ENCODE measurements around the gene SLC28A3. TPM values are rescaled to one million over a fixed set of nuclear protein-coding genes. Genes with fewer than 3 reads are reported as not detected.
A peak's percentile ranks its signal among the peaks of the same experiment; 100 is the strongest.

Gene SLC28A3
- total RNA-seq, 1 donor from 2014 or later = 0.53 TPM

GRCh38 chr9:84305497-84306131 is 34.9 kb downstream of the SLC28A3 start:
- Histone ChIP-seq H3K36me3 (ENCODE audit: control insufficient read depth, insufficient read depth, low read length) (no peaks in the 10 kb centered on the region), H3K4me3 (ENCODE audit: low read depth, low read length) (no peak overlapping the region), H3K27me3 (ENCODE audit: control insufficient read depth, insufficient read depth, low read length) (no peaks in the 10 kb centered on the region)
- DNase-seq (ENCODE audit: low read depth) = no peak
- FAIRE-seq = no peak
- TF ChIP-seq CTCF (IDR thresholded peaks at IDR 0.05; ENCODE audit: insufficient read depth, low read length, severe bottlenecking) = no peak

- DNase-seq (ENCODE audit: low read depth) (no peak), FAIRE-seq (no peak)
- H3K4me3 ChIP-seq (ENCODE audit: low read depth, low read length) = no peak overlapping the region
- H3K36me3 ChIP-seq (ENCODE audit: control insufficient read depth, insufficient read depth, low read length) = no peaks in the 10 kb centered on the region
- H3K27me3 ChIP-seq (ENCODE audit: control insufficient read depth, insufficient read depth, low read length) = no peaks in the 10 kb centered on the region
- no peak for TF ChIP-seq CTCF (IDR thresholded peaks at IDR 0.05; ENCODE audit: insufficient read depth, low read length, severe bottlenecking)
These were observed 36.4 kb downstream of the SLC28A3 start for GRCh38 chr9:84304166-84304565.

GRCh38 chr9:84303061-84303460 is 37.5 kb downstream of the SLC28A3 start:
- no peak for TF ChIP-seq CTCF (IDR thresholded peaks at IDR 0.05; ENCODE audit: insufficient read depth, low read length, severe bottlenecking)
- DNase-seq (ENCODE audit: low read depth) = no peak
- Histone ChIP-seq H3K27me3 (ENCODE audit: control insufficient read depth, insufficient read depth, low read length) (no peaks in the 10 kb centered on the region), H3K4me3 (ENCODE audit: low read depth, low read length) (no peak overlapping the region), H3K36me3 (ENCODE audit: control insufficient read depth, insufficient read depth, low read length) (no peaks in the 10 kb centered on the region)
- no peak for FAIRE-seq

GRCh38 chr9:84301851-84302250 is 38.7 kb downstream of the SLC28A3 start:
- TF ChIP-seq CTCF (IDR thresholded peaks at IDR 0.05; ENCODE audit: insufficient read depth, low read length, severe bottlenecking) = no peak
- FAIRE-seq (no peak), DNase-seq (ENCODE audit: low read depth) (peak; percentile 63)
- H3K36me3 ChIP-seq (ENCODE audit: control insufficient read depth, insufficient read depth, low read length) = no peaks in the 10 kb centered on the region
- no peaks in the 10 kb centered on the region for H3K27me3 ChIP-seq (ENCODE audit: control insufficient read depth, insufficient read depth, low read length)
- H3K4me3 ChIP-seq (ENCODE audit: low read depth, low read length) = no peak overlapping the region

GRCh38 chr9:84300271-84300670 is 40.3 kb downstream of the SLC28A3 start:
- H3K27me3 ChIP-seq (ENCODE audit: control insufficient read depth, insufficient read depth, low read length) = no peaks in the 10 kb centered on the region
- TF ChIP-seq CTCF (IDR thresholded peaks at IDR 0.05; ENCODE audit: insufficient read depth, low read length, severe bottlenecking) = no peak
- no peak overlapping the region for H3K4me3 ChIP-seq (ENCODE audit: low read depth, low read length)
- peak; percentile 95 for FAIRE-seq
- DNase-seq (ENCODE audit: low read depth) = peak; percentile 93
- no peaks in the 10 kb centered on the region for H3K36me3 ChIP-seq (ENCODE audit: control insufficient read depth, insufficient read depth, low read length)
